K562 (cell line): ENCODE data around the gene DGCR8. TPM values are rescaled to one million over a fixed set of nuclear protein-coding genes. Genes with fewer than 3 reads are reported as not detected.

Experiments used
- ATAC-seq: fragments of 200-7000 bp; cut with Tn5 transposase; 3 replicates; pipeline ENCODE4 v1.9.1; 2020; ENCODE audit warnings: moderate library complexity
- BruUV-seq: library from RNA; stranded (reverse); fragments of 400-500 nt; replicated peaks from 2 replicates; lab custom pipeline; 2021; lab: Mats Ljungman, UMichigan
- CTCF ChIA-PET: fragments of 300-600 bp; formaldehyde crosslinking; extraction: SDS; loops from one replicate; lab custom pipeline; 2021; ENCODE audit warnings: low intra/inter-chr PET ratio; lab: Yijun Ruan, JAX
- POLR2A ChIA-PET: fragments of 300-600, 350-650 bp; sonication (Branson Sonifier 250); formaldehyde crosslinking; extraction: SDS; loops from one replicate; lab custom pipeline; 2021; ENCODE audit warnings: antibody characterized with exemption, inconsistent platforms; lab: Yijun Ruan, JAX
- DNase-seq, 4 experiments: peaks; one replicate each; pipeline versions ENCODE4 v3.0.0 to v3.0.0-alpha.2; 2011 to 2018; ENCODE audit warnings: low spot score in 3 of 4, mixed read lengths in 3 of 4; ENCODE audit errors: extremely low read depth in 1 of 4
- FAIRE-seq: peaks from 2 replicates; lab custom pipeline; 2011; peaks lifted over from hg19 to GRCh38; lab: Jason Lieb, UNC
- H2AFZ ChIP-seq: 2 replicates; pipeline ENCODE4 v1.6.0; 2011; ENCODE audit warnings: low read depth, low read length, control low read depth, inconsistent platforms
- H3K27ac ChIP-seq: fragments of 200-600 bp; 3 replicates; pipeline ENCODE4 v1.8.0; 2011; ENCODE audit warnings: low read depth, mild to moderate bottlenecking, control low read depth, inconsistent platforms, low read length, moderate library complexity, mixed read lengths; ENCODE audit errors: extremely low read depth
- H3K27me3 ChIP-seq, 2 experiments: fragments of 300-600 bp in 1 of 2; 2 replicates in 1 of 2; 3 replicates in 1 of 2; pipeline versions ENCODE4 v1.6.0 to v1.8.0; 2011; ENCODE audit warnings: inconsistent platforms in 2 of 2, low read length in 2 of 2, mild to moderate bottlenecking in 1 of 2, mixed read lengths in 1 of 2, moderate library complexity in 1 of 2; ENCODE audit not compliant: control insufficient read depth in 2 of 2, insufficient read depth in 2 of 2
- H3K36me3 ChIP-seq: fragments of 300-600 bp; 3 replicates; pipeline ENCODE4 v1.8.0; 2011; ENCODE audit warnings: mild to moderate bottlenecking, low read length, inconsistent platforms; ENCODE audit not compliant: control insufficient read depth, insufficient read depth
- H3K4me1 ChIP-seq, 2 experiments: fragments of 200-600 bp in 1 of 2; replicated peaks in 1 of 2; 2 replicates in 1 of 2; 3 replicates in 1 of 2; pipeline versions ENCODE4 v1.5.1 to v1.8.0; 2011; ENCODE audit warnings: inconsistent platforms in 2 of 2, low read length in 2 of 2, mild to moderate bottlenecking in 1 of 2, mixed read lengths in 1 of 2, moderate library complexity in 1 of 2; ENCODE audit not compliant: control insufficient read depth in 2 of 2, insufficient read depth in 2 of 2
- H3K4me2 ChIP-seq: 2 replicates; pipeline ENCODE4 v1.6.1; 2011; ENCODE audit warnings: low read length, control low read depth, inconsistent platforms, mixed read lengths; ENCODE audit not compliant: insufficient read depth
- H3K4me3 ChIP-seq: fragments of 200-600 bp; sonication (generic), shearing (Covaris generic); 2 replicates; pipeline ENCODE4 v1.5.1; 2016; ENCODE audit warnings: control low read depth, inconsistent platforms
- H3K79me2 ChIP-seq: fragments of 200-600 bp; 3 replicates; pipeline ENCODE4 v1.8.0; 2011; ENCODE audit warnings: low read length, inconsistent platforms; ENCODE audit not compliant: control insufficient read depth, insufficient read depth
- H3K9ac ChIP-seq, 2 experiments: 2 replicates each; pipeline versions ENCODE4 v1.6.0 to v1.6.1; 2011; ENCODE audit warnings: low read depth in 2 of 2, low read length in 2 of 2, control low read depth in 1 of 2, inconsistent platforms in 1 of 2, mild to moderate bottlenecking in 1 of 2, mixed read lengths in 1 of 2; ENCODE audit not compliant: insufficient read depth in 1 of 2
- H3K9me1 ChIP-seq: one replicate; pipeline ENCODE4 v1.6.0; 2011; ENCODE audit warnings: inconsistent platforms, mild to moderate bottlenecking, low read length, moderate library complexity; ENCODE audit not compliant: control insufficient read depth, insufficient read depth
- H3K9me3 ChIP-seq: replicated peaks from 2 replicates; pipeline ENCODE4 v1.5.1; 2011; ENCODE audit warnings: low read depth, low read length, inconsistent platforms; ENCODE audit not compliant: control insufficient read depth, insufficient read depth
- H4K20me1 ChIP-seq: replicated peaks from 2 replicates; pipeline ENCODE4 v1.6.1; 2011; ENCODE audit warnings: low read length, inconsistent platforms, mixed read lengths; ENCODE audit not compliant: control insufficient read depth, insufficient read depth
- WHSC1 ChIP-seq: IDR thresholded peaks from one replicate; pipeline ENCODE4 v1.6.1; 2012; ENCODE audit warnings: low read length, control low read depth, inconsistent platforms
- ZBTB40 ChIP-seq, 2 experiments: fragments of 450-650 bp in 1 of 2; sonication (generic) in 1 of 2; formaldehyde crosslinking in 1 of 2; IDR thresholded peaks; 2 replicates each; pipeline versions ENCODE4 v1.7.1 to v1.9.0; 2016 to 2022; ENCODE audit warnings: inconsistent platforms in 1 of 2, mild to moderate bottlenecking in 1 of 2, missing genetic modification reagents in 1 of 2
- WGBS: fragments of 100-300 bp; shearing (Covaris generic); methylation state at CpG from one replicate; pipeline ENCODE4 v1.1.6; 2016; ENCODE audit warnings: low coverage, mixed read lengths; ENCODE audit not compliant: insufficient coverage; ENCODE audit errors: missing lambda C conversion rate; 5-methylcytosine and 5-hydroxymethylcytosine counted together
- in situ Hi-C: fragments of 300-500 bp; cut with MboI; formaldehyde crosslinking; loops from 4 replicates; pipeline ENCODE4 v1.15.0; 2018; ENCODE audit warnings: inconsistent platforms, mixed read lengths
- intact Hi-C: fragments of 100-400 bp; cut with micrococcal nuclease; formaldehyde crosslinking; loops from 2 replicates; pipeline ENCODE4 v1.14.2; 2022
- polyA plus RNA-seq, 8 experiments: library from polyadenylated mRNA; depleted of rRNA in 4 of 8; stranded (reverse) in 5 of 8; unstranded in 3 of 8; fragments of >200 nt; fragmentation: Nextera tagmentation in 2 of 8; fragmentation: Illumina TruSeq in 1 of 8; extraction: Ambion mirVana in 2 of 8; extraction: Trizol in 1 of 8; gene quantifications; 2 replicates each; pipeline versions ENCODE4 v1.2.1 to v1.2.3, GENCODE V29; 2011 to 2014; ENCODE audit warnings: inconsistent platforms in 1 of 8, missing spikeins in 1 of 8
- total RNA-seq, 7 experiments: library from RNA; depleted of rRNA in 6 of 7; stranded (reverse); fragments of >200 nt in 6 of 7; fragmentation: Illumina TruSeq in 2 of 7; extraction: Trizol in 2 of 7; gene quantifications; 2 replicates each; pipeline versions ENCODE4 v1.2.1 to v1.2.3, GENCODE V29; 2011 to 2021; ENCODE audit warnings: low replicate concordance in 1 of 7
- TF ChIP-seq, protein P1 (sequence below), 2 experiments: fragments of 450-650 bp; formaldehyde crosslinking in 1 of 2; IDR thresholded peaks; 2 replicates each; pipeline versions ENCODE4 v1.4.0 to v1.6.1; 2014 to 2020; ENCODE audit warnings: mild to moderate bottlenecking in 2 of 2, borderline replicate concordance in 1 of 2, low read depth in 1 of 2

DGCR8 gene
- total and polyA plus RNA-seq, 9 of the 15 experiments (the other 6 are each of a cell fraction or from before 2014, with no cell fraction given), result 5.9 to 144 (median 80.1) TPM

DNA sequence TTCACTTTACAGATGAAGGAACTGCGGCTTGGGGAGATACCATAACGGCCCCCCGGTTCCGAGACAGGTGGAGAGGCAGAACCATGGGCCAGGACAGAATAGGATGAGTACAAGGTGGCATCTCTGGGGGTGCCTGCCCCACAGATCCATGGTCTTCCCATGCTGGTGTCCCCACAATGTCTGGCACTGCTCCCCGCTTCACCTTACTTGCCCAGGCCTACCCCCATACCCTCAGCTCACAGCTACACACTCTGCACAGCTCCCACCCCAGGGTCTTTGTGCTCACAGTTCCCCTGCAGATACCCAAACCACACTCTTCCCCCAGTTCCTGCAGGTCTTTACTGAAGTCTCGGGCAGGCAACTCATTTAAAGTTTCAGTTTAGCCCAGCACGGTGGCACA, 11.4 kb upstream of the DGCR8 start:
- Histone ChIP-seq H3K4me2 (no peak overlapping the region), H4K20me1 (0 out of 2 replicates have a peak, but pooled peaks cover 12% of the 10 kb centered on the region), H3K79me2 (no peaks in the 10 kb centered on the region), H3K27ac (no peak overlapping the region), H3K4me3 (no peak overlapping the region), H3K9me3 (no peaks in the 10 kb centered on the region), H3K9ac (peak overlapping the region in 1 of 2 experiments; percentile 21; a peak in 2 of 4 replicates), H3K9me1 (no peaks in the 10 kb centered on the region), H3K36me3 (peaks cover 14% of the 10 kb centered on the region; the same call in 2 of the 3 replicates), H2AFZ (no peak overlapping the region), H3K27me3 (no peaks in the 10 kb centered on the region), H3K4me1 (peaks cover 32 to 46% of the 10 kb centered on the region in 2 experiments)
- DNase-seq (no peak), ATAC-seq (no peak), FAIRE-seq (no peak)
- WGBS, result 87% methylated on average over 7 of the region's 7 CpGs
- ChIA-PET POLR2A (interaction anchor here (0.6 to 7.0 kb wide), 12 partner anchors 8 to 228 kb away, joined by 3 to 77 read pairs (median 4); partner anchors contain the start of gene DGCR8), CTCF (no interaction called here)
- in situ Hi-C loops (no loop called here), intact Hi-C loops (no loop called here)
- no TSS peak for BruUV-seq
- TF ChIP-seq ZBTB40 (IDR thresholded peaks at IDR 0.05) (no peak), ZBTB40 (CRISPR knock-in tag; IDR thresholded peaks at IDR 0.05) (peak; percentile 17; the same call in 1 of the 2 replicates), WHSC1 (peak; percentile 61)
- TF ChIP-seq, protein P1, sequence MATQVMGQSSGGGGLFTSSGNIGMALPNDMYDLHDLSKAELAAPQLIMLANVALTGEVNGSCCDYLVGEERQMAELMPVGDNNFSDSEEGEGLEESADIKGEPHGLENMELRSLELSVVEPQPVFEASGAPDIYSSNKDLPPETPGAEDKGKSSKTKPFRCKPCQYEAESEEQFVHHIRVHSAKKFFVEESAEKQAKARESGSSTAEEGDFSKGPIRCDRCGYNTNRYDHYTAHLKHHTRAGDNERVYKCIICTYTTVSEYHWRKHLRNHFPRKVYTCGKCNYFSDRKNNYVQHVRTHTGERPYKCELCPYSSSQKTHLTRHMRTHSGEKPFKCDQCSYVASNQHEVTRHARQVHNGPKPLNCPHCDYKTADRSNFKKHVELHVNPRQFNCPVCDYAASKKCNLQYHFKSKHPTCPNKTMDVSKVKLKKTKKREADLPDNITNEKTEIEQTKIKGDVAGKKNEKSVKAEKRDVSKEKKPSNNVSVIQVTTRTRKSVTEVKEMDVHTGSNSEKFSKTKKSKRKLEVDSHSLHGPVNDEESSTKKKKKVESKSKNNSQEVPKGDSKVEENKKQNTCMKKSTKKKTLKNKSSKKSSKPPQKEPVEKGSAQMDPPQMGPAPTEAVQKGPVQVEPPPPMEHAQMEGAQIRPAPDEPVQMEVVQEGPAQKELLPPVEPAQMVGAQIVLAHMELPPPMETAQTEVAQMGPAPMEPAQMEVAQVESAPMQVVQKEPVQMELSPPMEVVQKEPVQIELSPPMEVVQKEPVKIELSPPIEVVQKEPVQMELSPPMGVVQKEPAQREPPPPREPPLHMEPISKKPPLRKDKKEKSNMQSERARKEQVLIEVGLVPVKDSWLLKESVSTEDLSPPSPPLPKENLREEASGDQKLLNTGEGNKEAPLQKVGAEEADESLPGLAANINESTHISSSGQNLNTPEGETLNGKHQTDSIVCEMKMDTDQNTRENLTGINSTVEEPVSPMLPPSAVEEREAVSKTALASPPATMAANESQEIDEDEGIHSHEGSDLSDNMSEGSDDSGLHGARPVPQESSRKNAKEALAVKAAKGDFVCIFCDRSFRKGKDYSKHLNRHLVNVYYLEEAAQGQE (IDR thresholded peaks at IDR 0.05; ENCODE audit: borderline replicate concordance), result no peak
- TF ChIP-seq, protein P1 (CRISPR knock-in tag; IDR thresholded peaks at IDR 0.05; ENCODE audit: low read depth), result 0 out of 2 replicates have a peak, but pooled peaks have one; percentile 13
